Stimulated activated CD4-positive, alpha-beta T cell treated with anti-CD3 and anti-CD28 coated beads, Interleukin-2, amount 100 ng/mL, for 4 hours (primary cell): ENCODE measurements around the gene HSD11B2.

Experiments
- DNase-seq: peaks from one replicate; pipeline ENCODE4 v3.0.0-alpha.2; 2020; ENCODE audit warnings: low read depth

The HSD11B2 gene

GRCh38 chr16:67396159-67397035 is 34.5 kb upstream of the HSD11B2 start:
- no peak for DNase-seq

- no peak for DNase-seq
Observed at GRCh38 chr16:67397036-67397801, 33.7 kb upstream of the HSD11B2 start.

- no peak for DNase-seq
Observed at GRCh38 chr16:67397812-67398545, 32.9 kb upstream of the HSD11B2 start.

GRCh38 chr16:67398546-67399217 is 32.2 kb upstream of the HSD11B2 start:
- no peak for DNase-seq

GRCh38 chr16:67399218-67399733 is 31.6 kb upstream of the HSD11B2 start:
- no peak for DNase-seq

GRCh38 chr16:67399749-67400704 is 30.9 kb upstream of the HSD11B2 start:
- no peak for DNase-seq

- no peak for DNase-seq
Observed at GRCh38 chr16:67400901-67401300, 30.0 kb upstream of the HSD11B2 start.

- no peak for DNase-seq
Observed at GRCh38 chr16:67403976-67404555, 26.9 kb upstream of the HSD11B2 start.

GRCh38 chr16:67404740-67405226 is 26.1 kb upstream of the HSD11B2 start:
- no peak for DNase-seq

GRCh38 chr16:67405336-67405735 is 25.6 kb upstream of the HSD11B2 start:
- no peak for DNase-seq

GRCh38 chr16:67406111-67406971 is 24.6 kb upstream of the HSD11B2 start:
- DNase-seq, result no peak

- no peak for DNase-seq
Observed at GRCh38 chr16:67407176-67407787, 23.6 kb upstream of the HSD11B2 start.

- DNase-seq, result no peak
Observed at GRCh38 chr16:67407788-67408452, 23.0 kb upstream of the HSD11B2 start.

GRCh38 chr16:67409631-67410030 is 21.3 kb upstream of the HSD11B2 start:
- DNase-seq, result no peak

GRCh38 chr16:67411339-67411738 is 19.6 kb upstream of the HSD11B2 start:
- DNase-seq, result no peak

GRCh38 chr16:67412294-67412693 is 18.6 kb upstream of the HSD11B2 start:
- DNase-seq, result no peak

- no peak for DNase-seq
Observed at GRCh38 chr16:67413978-67414911, 16.7 kb upstream of the HSD11B2 start.
